RPMI7951 (cell line): ENCODE data around the gene NCAPD2. TPM values are rescaled to one million over a fixed set of nuclear protein-coding genes. Genes with fewer than 3 reads are reported as not detected.

Experiments used
- DNase-seq: peaks from one replicate; pipeline ENCODE4 v3.0.0-alpha.2; 2012; ENCODE audit warnings: low read depth
- total RNA-seq: library from RNA; depleted of rRNA; stranded (reverse); fragments of >200 nt; shearing (Covaris generic); gene quantifications from 2 replicates; pipeline ENCODE4 v1.2.3, GENCODE V29; 2014; rRNA removed

The NCAPD2 gene
- total RNA-seq, 1 experiment from 2014 or later = 106 TPM

DNA sequence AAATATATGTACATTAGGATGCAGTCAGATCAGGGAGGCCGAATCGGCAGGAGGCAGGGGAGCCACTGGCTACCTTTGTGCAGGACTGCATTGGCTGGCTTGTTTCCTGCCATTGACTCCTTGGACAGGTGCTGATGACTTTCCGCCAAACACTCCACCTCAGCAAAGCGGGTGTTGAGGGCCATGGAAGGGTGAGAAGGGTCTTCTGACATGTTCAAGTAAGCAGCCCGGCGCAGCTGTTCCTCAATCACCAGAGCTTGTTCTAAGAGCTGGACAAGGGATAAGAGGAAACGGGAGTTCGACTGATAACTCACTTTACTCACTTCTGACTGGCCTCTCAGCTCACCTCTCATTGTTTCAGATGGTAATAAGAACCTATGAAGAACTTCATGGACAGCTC lies 79.1 kb downstream of the NCAPD2 start:
- no peak for DNase-seq

DNA sequence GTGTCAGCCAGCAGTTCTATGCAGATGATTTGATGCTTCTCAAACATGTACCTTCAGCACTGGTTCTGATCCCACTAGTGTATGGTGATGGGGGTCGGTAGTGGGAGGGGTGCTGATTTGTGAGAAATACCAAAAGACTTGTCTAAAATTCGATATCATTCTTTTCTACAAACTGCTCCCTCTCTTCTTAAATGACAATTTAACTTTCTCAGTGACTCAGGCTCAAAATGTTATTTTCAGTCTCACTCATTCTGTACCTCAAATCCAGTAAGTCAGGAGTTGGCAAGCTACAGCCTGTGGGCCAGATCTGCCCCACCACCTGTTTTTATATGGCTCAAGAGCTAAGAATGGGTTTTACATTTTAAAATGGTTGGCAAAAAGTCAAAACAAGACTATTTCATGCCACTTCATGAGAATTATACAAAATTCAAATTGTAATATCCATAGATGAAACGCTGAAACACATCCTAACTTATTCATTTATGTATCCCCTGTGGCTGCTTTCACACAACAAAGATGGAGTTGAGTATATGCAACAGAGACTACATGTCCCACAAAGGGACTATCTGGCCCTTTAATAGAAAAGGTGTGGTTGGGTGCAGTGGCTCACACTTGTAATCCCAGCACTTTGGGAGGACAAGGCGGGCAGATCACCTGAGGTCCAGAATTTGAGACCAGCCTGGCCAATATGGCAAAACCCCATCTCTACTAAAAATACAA lies 80.8 kb downstream of the NCAPD2 start:
- DNase-seq = no peak

DNA sequence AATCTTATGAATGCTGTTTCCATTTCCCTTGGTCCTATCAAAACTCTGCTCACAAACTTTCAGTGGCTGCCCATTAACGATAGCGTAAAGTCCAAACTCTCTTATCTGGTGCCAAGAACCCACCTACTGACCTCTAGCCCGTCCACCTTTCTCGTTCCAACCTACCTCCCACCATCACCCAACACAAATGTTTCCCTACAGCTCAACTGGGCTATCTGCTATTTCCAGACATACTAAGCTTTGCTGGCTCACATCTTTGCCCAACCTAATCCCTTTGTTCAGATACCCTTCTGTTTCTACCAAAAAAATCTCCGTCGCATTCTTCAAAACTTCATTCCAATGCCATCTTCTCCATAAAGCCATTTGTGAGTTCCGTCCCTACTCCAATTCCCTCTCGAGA lies 81.7 kb downstream of the NCAPD2 start:
- no peak for DNase-seq

Other genes starting within 250 kb of the NCAPD2 start
- gene PLEKHG6, start 183.4 kb upstream of the NCAPD2 start, total RNA-seq = not detected in 2 replicates
- 91.2 and 124 TPM in 2 replicates for gene TNFRSF1A, start 152.0 kb upstream of the NCAPD2 start, total RNA-seq
- gene SCNN1A, start 118.5 kb upstream of the NCAPD2 start, total RNA-seq = not detected in 2 replicates
- 32.3 and 51.3 TPM in 2 replicates for gene LTBR, start 109.9 kb upstream of the NCAPD2 start, total RNA-seq
- gene CD27, start 49.1 kb upstream of the NCAPD2 start, total RNA-seq = not detected in 2 replicates
- gene TAPBPL, start 42.1 kb upstream of the NCAPD2 start, total RNA-seq = 15.4 and 18.9 TPM in 2 replicates
- gene VAMP1, start 23.4 kb upstream of the NCAPD2 start, total RNA-seq = 3.1 and 4.1 TPM in 2 replicates
- 184 and 197 TPM in 2 replicates for gene MRPL51, start 840 bp upstream of the NCAPD2 start, total RNA-seq
- gene GAPDH, start 40.4 kb downstream of the NCAPD2 start, total RNA-seq = 8,506 and 8,626 TPM in 2 replicates
- 5.8 and 8.6 TPM in 2 replicates for gene IFFO1, start 61.9 kb downstream of the NCAPD2 start, total RNA-seq
- gene NOP2, start 74.2 kb downstream of the NCAPD2 start, total RNA-seq = 14.2 and 17.8 TPM in 2 replicates
- gene CHD4, start 113.3 kb downstream of the NCAPD2 start, total RNA-seq = 167 and 180 TPM in 2 replicates
- not detected in 2 replicates for gene LPAR5, start 141.9 kb downstream of the NCAPD2 start, total RNA-seq
- 0.48 TPM in 1 of 2 replicates, not detected in the other for gene ACRBP, start 153.3 kb downstream of the NCAPD2 start, total RNA-seq
- 32.7 and 33.3 TPM in 2 replicates for gene ING4, start 169.0 kb downstream of the NCAPD2 start, total RNA-seq
- 13.7 and 18.0 TPM in 2 replicates for gene ZNF384, start 195.3 kb downstream of the NCAPD2 start, total RNA-seq
- 0.12 and 1.5 TPM in 2 replicates for gene PIANP, start 206.7 kb downstream of the NCAPD2 start, total RNA-seq
- 61.0 and 63.3 TPM in 2 replicates for gene COPS7A, start 229.9 kb downstream of the NCAPD2 start, total RNA-seq